Measurements from ENCODE around the gene NLRC5. TPM values are rescaled to one million over a fixed set of nuclear protein-coding genes. Genes with fewer than 3 reads are reported as not detected.

The NLRC5 gene
- total RNA-seq, 1 donor from 2014 or later: 169 TPM

- intact Hi-C loops (cut with micrococcal nuclease): loop anchor here (10.0 kb wide), 2 partner anchors 402 to 588 kb away; no protein-coding TSS in a partner anchor
- peak overlapping the region; percentile 83 for H3K27ac Mint-ChIP-seq
- no peaks in the 10 kb centered on the region for H3K9me3 Mint-ChIP-seq
- no peaks in the 10 kb centered on the region for H3K27me3 Mint-ChIP-seq (ENCODE audit: low read depth)
- no peak for DNase-seq (ENCODE audit: low spot score)
- no peak overlapping the region for H3K4me3 Mint-ChIP-seq (ENCODE audit: low read depth)
- H3K4me1 Mint-ChIP-seq (ENCODE audit: low read depth): peaks cover 60% of the 10 kb centered on the region
- peaks cover 80% of the 10 kb centered on the region for H3K36me3 Mint-ChIP-seq (ENCODE audit: low read depth)
Observed at GRCh38 chr16:57016831-57017230, 27.5 kb downstream of the NLRC5 start.

- no peak for DNase-seq (ENCODE audit: low spot score)
- H3K4me3 Mint-ChIP-seq (ENCODE audit: low read depth): no peak overlapping the region
- H3K27me3 Mint-ChIP-seq (ENCODE audit: low read depth): no peaks in the 10 kb centered on the region
- no peaks in the 10 kb centered on the region for H3K9me3 Mint-ChIP-seq
- H3K27ac Mint-ChIP-seq: peak overlapping the region; percentile 83
- intact Hi-C loops (cut with micrococcal nuclease): loop anchor here (10.0 kb wide), 2 partner anchors 402 to 588 kb away; no protein-coding TSS in a partner anchor
- H3K4me1 Mint-ChIP-seq (ENCODE audit: low read depth): peaks cover 60% of the 10 kb centered on the region
- peaks cover 80% of the 10 kb centered on the region for H3K36me3 Mint-ChIP-seq (ENCODE audit: low read depth)
Observed at GRCh38 chr16:57017251-57017650, 27.9 kb downstream of the NLRC5 start.

DNA sequence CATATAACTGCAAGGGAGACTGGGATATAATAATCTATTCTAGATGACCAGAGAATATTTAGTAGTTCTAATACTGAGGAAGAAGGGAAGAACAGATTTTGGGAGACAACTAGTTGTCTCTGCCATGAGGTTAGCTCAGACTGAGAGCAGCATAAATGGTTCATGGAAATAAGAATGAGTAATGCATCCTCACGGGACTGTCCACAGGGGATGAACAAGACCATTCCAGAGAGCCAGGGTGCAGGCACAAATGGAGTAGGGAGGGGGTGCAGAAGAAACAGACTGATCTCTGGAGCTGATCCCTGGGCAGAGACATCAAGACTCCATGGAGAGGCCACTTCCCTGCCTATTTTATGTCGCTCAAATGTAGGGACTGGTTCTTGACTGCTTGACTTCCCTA lies 30.4 kb downstream of the NLRC5 start:
- Mint-ChIP-seq H3K4me3 (ENCODE audit: low read depth) (no peak overlapping the region), H3K36me3 (ENCODE audit: low read depth) (peaks cover 86% of the 10 kb centered on the region), H3K9me3 (no peaks in the 10 kb centered on the region), H3K27ac (peak overlapping the region; percentile 29), H3K4me1 (ENCODE audit: low read depth) (peaks cover 56% of the 10 kb centered on the region), H3K27me3 (ENCODE audit: low read depth) (no peaks in the 10 kb centered on the region)
- intact Hi-C loops (cut with micrococcal nuclease): loop anchor here (10.0 kb wide), 2 partner anchors 405 to 585 kb away; no protein-coding TSS in a partner anchor
- DNase-seq (ENCODE audit: low spot score): no peak

DNA sequence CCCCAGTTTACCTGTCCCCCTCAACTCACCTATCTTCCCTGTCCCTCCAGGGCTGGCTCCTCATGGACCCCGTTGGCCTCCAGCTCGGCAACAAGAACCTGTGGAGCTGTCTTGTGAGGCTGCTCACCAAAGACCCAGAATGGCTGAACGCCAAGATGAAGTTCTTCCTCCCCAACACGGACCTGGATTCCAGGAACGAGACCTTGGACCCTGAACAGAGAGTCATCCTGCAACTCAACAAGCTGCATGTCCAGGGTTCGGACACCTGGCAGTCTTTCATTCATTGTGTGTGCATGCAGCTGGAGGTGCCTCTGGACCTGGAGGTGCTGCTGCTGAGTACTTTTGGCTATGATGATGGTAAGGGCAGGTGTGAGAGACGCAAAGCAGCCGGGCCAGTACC lies 31.3 kb downstream of the NLRC5 start:
- Mint-ChIP-seq H3K4me1 (ENCODE audit: low read depth) (peaks cover 49% of the 10 kb centered on the region), H3K27me3 (ENCODE audit: low read depth) (no peaks in the 10 kb centered on the region), H3K36me3 (ENCODE audit: low read depth) (peaks cover 88% of the 10 kb centered on the region), H3K9me3 (no peaks in the 10 kb centered on the region), H3K27ac (peak overlapping the region; percentile 40), H3K4me3 (ENCODE audit: low read depth) (no peak overlapping the region)
- intact Hi-C loops (cut with micrococcal nuclease): no loop called here
- DNase-seq (ENCODE audit: low spot score): no peak

DNA sequence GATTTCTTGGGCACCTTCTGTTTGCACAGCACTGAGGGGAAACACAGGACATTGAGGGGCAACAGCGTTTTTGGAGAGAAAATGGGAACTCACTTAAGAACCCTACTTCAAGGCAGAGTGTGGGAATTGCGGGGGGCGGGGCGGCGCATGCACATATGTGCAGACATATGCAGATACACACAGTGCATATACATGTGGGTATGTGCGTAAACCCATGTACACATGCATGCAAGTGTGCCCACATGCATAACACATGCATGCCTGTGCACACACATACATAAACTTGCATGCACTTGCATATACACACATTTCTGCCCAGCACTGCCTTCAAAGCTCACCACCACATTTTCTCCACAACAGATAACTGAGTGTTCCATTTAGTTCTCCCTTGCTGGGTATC lies 32.4 kb downstream of the NLRC5 start:
- intact Hi-C loops (cut with micrococcal nuclease): no loop called here
- Mint-ChIP-seq H3K27me3 (ENCODE audit: low read depth) (no peaks in the 10 kb centered on the region), H3K4me1 (ENCODE audit: low read depth) (peaks cover 42% of the 10 kb centered on the region), H3K27ac (peak overlapping the region; percentile 21), H3K9me3 (no peaks in the 10 kb centered on the region), H3K4me3 (ENCODE audit: low read depth) (no peak overlapping the region), H3K36me3 (ENCODE audit: low read depth) (peaks cover 92% of the 10 kb centered on the region)
- no peak for DNase-seq (ENCODE audit: low spot score)

DNA sequence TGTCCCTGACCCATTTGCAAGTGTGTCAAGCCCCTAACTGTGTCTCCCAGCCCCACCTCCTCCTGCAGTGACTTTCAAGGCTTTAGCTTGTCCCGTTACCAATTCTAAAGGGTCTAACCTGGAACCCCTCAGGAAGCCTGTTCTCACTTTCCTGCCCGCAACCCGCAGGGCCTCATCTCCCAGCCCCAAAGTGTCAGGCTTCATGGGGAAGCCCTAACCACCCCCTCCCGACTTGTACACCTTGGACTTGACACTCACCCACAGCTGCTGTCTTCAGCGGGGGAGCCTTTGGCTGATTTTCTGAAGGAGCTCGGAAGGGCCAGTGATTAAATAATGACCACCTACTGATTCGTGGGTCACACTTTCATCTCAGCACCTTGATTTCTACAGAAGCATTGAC lies 33.1 kb downstream of the NLRC5 start:
- Mint-ChIP-seq H3K36me3 (ENCODE audit: low read depth) (peaks cover 92% of the 10 kb centered on the region), H3K27ac (peak overlapping the region; percentile 68), H3K27me3 (ENCODE audit: low read depth) (no peaks in the 10 kb centered on the region), H3K4me3 (ENCODE audit: low read depth) (no peak overlapping the region), H3K4me1 (ENCODE audit: low read depth) (peaks cover 43% of the 10 kb centered on the region), H3K9me3 (no peaks in the 10 kb centered on the region)
- intact Hi-C loops (cut with micrococcal nuclease): no loop called here
- no peak for DNase-seq (ENCODE audit: low spot score)

DNA sequence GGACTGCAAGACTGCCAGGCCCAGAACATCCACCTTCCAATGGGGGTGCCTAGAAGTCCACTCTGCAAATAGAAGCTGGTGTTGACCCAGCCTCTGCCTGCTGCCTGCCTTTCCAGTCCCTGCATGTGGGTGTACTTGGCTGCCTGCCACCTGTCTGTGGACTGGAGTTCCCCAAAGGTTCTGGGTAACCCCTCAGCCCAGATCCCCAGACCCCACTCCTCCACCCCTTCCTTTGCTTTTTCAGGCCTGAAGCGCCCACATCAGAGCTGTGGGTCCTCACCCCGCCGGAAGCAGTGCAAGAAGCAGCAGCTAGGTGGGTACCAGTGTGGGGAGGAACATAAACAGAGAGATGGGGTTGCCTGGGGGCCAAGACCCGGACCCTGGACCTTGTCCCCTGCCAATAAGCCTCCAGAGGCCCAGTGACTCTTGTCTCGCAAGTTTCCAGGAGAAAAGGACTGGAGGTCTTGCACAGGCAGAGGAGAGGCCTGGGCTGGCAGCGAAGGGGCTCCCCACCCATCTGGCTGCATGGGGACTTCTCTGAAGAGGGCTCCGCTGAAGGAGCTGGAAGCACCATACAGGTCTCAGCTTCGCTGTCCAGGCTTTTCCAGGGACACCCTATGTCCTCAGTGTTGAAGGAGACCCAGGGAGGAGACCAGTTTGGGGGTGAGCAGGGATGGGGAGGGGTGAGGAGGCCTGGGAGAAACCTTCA lies 34.3 kb downstream of the NLRC5 start:
- Mint-ChIP-seq H3K4me3 (ENCODE audit: low read depth) (no peak overlapping the region), H3K9me3 (no peaks in the 10 kb centered on the region), H3K4me1 (ENCODE audit: low read depth) (peaks cover 46% of the 10 kb centered on the region), H3K36me3 (ENCODE audit: low read depth) (peaks cover 90% of the 10 kb centered on the region), H3K27me3 (ENCODE audit: low read depth) (no peaks in the 10 kb centered on the region), H3K27ac (peak overlapping the region; percentile 68)
- no peak for DNase-seq (ENCODE audit: low spot score)
- intact Hi-C loops (cut with micrococcal nuclease): no loop called here

DNA sequence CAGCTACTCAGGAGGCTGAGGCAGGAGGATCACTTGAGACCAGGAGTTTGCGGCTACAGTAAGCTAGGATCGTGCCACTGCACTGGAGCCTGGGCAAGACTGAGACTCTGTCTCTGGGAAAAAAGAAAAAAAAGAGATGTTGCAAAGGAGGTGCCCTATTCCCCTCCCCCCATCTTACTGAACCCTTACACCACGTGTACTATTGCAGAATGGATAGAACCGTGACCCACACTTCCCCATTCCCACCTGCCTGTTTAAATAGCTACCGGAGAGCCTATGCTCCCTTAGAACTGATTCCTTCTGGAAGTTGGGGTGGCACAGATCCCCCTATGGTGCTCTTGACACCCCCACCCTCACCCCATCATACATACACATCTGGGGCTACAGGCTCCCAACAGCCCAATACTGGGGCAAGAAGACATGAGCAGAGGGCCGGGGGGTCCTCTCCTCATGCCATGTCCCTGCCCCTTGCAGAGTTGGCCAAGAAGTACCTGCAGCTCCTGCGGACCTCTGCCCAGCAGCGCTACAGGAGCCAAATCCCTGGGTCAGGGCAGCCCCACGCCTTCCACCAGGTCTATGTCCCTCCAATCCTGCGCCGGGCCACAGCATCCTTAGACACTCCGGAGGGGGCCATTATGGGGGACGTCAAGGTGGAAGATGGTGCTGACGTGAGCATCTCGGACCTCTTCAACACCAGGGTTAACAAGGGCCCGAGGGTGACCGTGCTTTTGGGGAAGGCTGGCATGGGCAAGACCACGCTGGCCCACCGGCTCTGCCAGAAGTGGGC lies 35.7 kb downstream of the NLRC5 start:
- Mint-ChIP-seq H3K27me3 (ENCODE audit: low read depth) (no peaks in the 10 kb centered on the region), H3K27ac (no peak overlapping the region), H3K4me3 (ENCODE audit: low read depth) (no peak overlapping the region), H3K36me3 (ENCODE audit: low read depth) (peaks cover 89% of the 10 kb centered on the region), H3K4me1 (ENCODE audit: low read depth) (peaks cover 47% of the 10 kb centered on the region), H3K9me3 (no peaks in the 10 kb centered on the region)
- no peak for DNase-seq (ENCODE audit: low spot score)
- intact Hi-C loops (cut with micrococcal nuclease): no loop called here

DNA sequence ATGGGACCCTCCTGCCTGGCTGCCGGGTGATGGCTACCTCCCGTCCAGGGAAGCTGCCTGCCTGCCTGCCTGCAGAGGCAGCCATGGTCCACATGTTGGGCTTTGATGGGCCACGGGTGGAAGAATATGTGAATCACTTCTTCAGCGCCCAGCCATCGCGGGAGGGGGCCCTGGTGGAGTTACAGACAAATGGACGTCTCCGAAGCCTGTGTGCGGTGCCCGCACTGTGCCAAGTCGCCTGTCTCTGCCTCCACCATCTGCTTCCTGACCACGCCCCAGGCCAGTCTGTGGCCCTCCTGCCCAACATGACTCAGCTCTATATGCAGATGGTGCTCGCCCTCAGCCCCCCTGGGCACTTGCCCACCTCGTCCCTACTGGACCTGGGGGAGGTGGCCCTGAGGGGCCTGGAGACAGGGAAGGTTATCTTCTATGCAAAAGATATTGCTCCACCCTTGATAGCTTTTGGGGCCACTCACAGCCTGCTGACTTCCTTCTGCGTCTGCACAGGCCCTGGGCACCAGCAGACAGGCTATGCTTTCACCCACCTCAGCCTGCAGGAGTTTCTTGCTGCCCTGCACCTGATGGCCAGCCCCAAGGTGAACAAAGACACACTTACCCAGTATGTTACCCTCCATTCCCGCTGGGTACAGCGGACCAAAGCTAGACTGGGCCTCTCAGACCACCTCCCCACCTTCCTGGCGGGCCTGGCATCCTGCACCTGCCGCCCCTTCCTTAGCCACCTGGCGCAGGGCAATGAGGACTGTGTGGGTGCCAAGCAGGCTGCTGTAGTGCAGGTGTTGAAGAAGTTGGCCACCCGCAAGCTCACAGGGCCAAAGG lies 36.8 kb downstream of the NLRC5 start:
- Mint-ChIP-seq H3K9me3 (no peaks in the 10 kb centered on the region), H3K36me3 (ENCODE audit: low read depth) (peaks cover 86% of the 10 kb centered on the region), H3K4me3 (ENCODE audit: low read depth) (no peak overlapping the region), H3K4me1 (ENCODE audit: low read depth) (peaks cover 52% of the 10 kb centered on the region), H3K27ac (no peak overlapping the region), H3K27me3 (ENCODE audit: low read depth) (no peaks in the 10 kb centered on the region)
- intact Hi-C loops (cut with micrococcal nuclease): no loop called here
- no peak for DNase-seq (ENCODE audit: low spot score)

- Mint-ChIP-seq H3K4me3 (ENCODE audit: low read depth) (no peak overlapping the region), H3K9me3 (no peaks in the 10 kb centered on the region), H3K27me3 (ENCODE audit: low read depth) (no peaks in the 10 kb centered on the region), H3K36me3 (ENCODE audit: low read depth) (peaks cover 86% of the 10 kb centered on the region), H3K27ac (peak overlapping the region; percentile 51), H3K4me1 (ENCODE audit: low read depth) (peaks cover 50% of the 10 kb centered on the region)
- intact Hi-C loops (cut with micrococcal nuclease): no loop called here
- DNase-seq (ENCODE audit: low spot score): no peak
Observed at GRCh38 chr16:57026778-57027062, 37.4 kb downstream of the NLRC5 start.

DNA sequence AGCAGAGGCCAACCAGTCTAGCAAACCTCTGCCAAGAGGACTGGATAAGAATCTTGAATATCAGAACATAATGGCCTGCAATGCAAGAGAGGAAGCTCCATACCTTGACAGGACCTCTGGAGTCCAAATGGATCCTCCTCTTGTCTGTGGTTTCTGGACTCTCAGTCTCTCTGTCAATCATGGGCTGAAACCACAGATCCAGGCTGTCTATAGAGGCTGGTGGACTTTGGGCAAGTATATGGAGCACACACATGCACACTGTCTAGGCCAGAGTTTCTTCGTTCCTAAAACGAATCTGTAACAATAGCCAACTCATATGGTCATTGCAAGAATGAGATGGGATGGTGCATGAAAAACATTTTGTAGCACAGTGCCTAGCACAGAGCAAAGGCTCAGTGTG lies 37.7 kb downstream of the NLRC5 start:
- H3K9me3 Mint-ChIP-seq: no peaks in the 10 kb centered on the region
- H3K27ac Mint-ChIP-seq: no peak overlapping the region
- no peak overlapping the region for H3K4me3 Mint-ChIP-seq (ENCODE audit: low read depth)
- peaks cover 47% of the 10 kb centered on the region for H3K4me1 Mint-ChIP-seq (ENCODE audit: low read depth)
- DNase-seq (ENCODE audit: low spot score): no peak
- intact Hi-C loops (cut with micrococcal nuclease): no loop called here
- no peaks in the 10 kb centered on the region for H3K27me3 Mint-ChIP-seq (ENCODE audit: low read depth)
- H3K36me3 Mint-ChIP-seq (ENCODE audit: low read depth): peaks cover 86% of the 10 kb centered on the region

DNA sequence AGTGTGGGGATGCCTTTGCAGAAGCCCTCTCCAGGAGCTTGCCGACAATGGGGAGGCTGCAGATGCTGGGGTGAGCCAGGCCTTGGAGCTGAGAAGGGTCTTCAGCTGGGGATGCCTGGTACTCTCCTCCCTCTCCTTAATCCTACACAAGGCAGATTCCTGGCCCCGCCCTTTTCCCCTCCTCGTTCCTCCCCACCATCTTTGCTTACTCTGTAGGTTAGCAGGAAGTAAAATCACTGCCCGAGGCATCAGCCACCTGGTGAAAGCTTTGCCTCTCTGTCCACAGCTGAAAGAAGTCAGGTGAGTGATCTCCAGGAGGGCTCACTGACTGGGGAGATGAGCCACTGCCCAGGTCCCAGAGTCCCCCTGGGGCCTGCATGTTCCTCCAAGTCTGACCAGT lies 38.7 kb downstream of the NLRC5 start:
- Mint-ChIP-seq H3K36me3 (ENCODE audit: low read depth) (peaks cover 79% of the 10 kb centered on the region), H3K4me3 (ENCODE audit: low read depth) (no peak overlapping the region), H3K4me1 (ENCODE audit: low read depth) (peaks cover 37% of the 10 kb centered on the region), H3K27ac (no peak overlapping the region), H3K9me3 (no peaks in the 10 kb centered on the region), H3K27me3 (ENCODE audit: low read depth) (no peaks in the 10 kb centered on the region)
- intact Hi-C loops (cut with micrococcal nuclease): no loop called here
- no peak for DNase-seq (ENCODE audit: low spot score)
